NCI-H345 (cell line): ENCODE data around the gene PHLDA3.
"Not testable (repeated sequence)": the region's sequence is repeated elsewhere in the genome, so short reads cannot be mapped to it uniquely, and the experiment has no call there.

ENCODE experiments used
- DNase-seq: peaks from one replicate; lab custom pipeline; 2025; lab: John Stamatoyannopoulos, UW

The PHLDA3 gene

GRCh38 chr1:201503397-201504176, 34.6 kb upstream of the PHLDA3 start:
- DNase-seq, result peak; percentile 8

GRCh38 chr1:201502511-201502857, 33.5 kb upstream of the PHLDA3 start:
- DNase-seq, result no peak

- peak; percentile 41 for DNase-seq
Measured at GRCh38 chr1:201501812-201502510, 33.0 kb upstream of the PHLDA3 start.

GRCh38 chr1:201501144-201501543, 32.2 kb upstream of the PHLDA3 start:
- DNase-seq, result no peak

- no peak for DNase-seq
Measured at GRCh38 chr1:201500670-201501120, 31.7 kb upstream of the PHLDA3 start.

GRCh38 chr1:201499795-201500669, 31.0 kb upstream of the PHLDA3 start:
- DNase-seq, result no peak

- DNase-seq, result no peak
Measured at GRCh38 chr1:201499191-201499590, 30.2 kb upstream of the PHLDA3 start.

GRCh38 chr1:201498621-201499020, 29.6 kb upstream of the PHLDA3 start:
- no peak for DNase-seq

- no peak for DNase-seq
Measured at GRCh38 chr1:201497935-201498509, 29.0 kb upstream of the PHLDA3 start.

- DNase-seq, result peak; percentile 10
Measured at GRCh38 chr1:201496296-201496690, 27.3 kb upstream of the PHLDA3 start.

GRCh38 chr1:201495551-201496295, 26.7 kb upstream of the PHLDA3 start:
- DNase-seq, result peak; percentile 81

GRCh38 chr1:201493757-201494617, 25.0 kb upstream of the PHLDA3 start:
- no peak for DNase-seq

- DNase-seq, result not testable (repeated sequence)
Measured at GRCh38 chr1:201493026-201493656, 24.2 kb upstream of the PHLDA3 start.

GRCh38 chr1:201491896-201492511, 23.0 kb upstream of the PHLDA3 start:
- DNase-seq, result no peak

- DNase-seq, result no peak
Measured at GRCh38 chr1:201490708-201491131, 21.7 kb upstream of the PHLDA3 start.

- no peak for DNase-seq
Measured at GRCh38 chr1:201489643-201490261, 20.8 kb upstream of the PHLDA3 start.

- no peak for DNase-seq
Measured at GRCh38 chr1:201488830-201489589, 20.0 kb upstream of the PHLDA3 start.

GRCh38 chr1:201487742-201488141, 18.8 kb upstream of the PHLDA3 start:
- DNase-seq, result no peak
